Testis (tissue), 3 donors: ENCODE results near the gene OR10A5. TPM values are rescaled to one million over a fixed set of nuclear protein-coding genes. Genes with fewer than 3 reads are reported as not detected.
"Not testable (repeated sequence)": the region's sequence is repeated elsewhere in the genome, so short reads cannot be mapped to it uniquely, and the experiment has no call there.

Experiments used
- DNase-seq: peaks from one replicate; pipeline ENCODE4 v3.0.0-alpha.2; 2019
- H3K27ac ChIP-seq, 2 donors: fragments of 200-600 bp; sonication (generic); one replicate each; pipeline ENCODE4 v1.5.1; 2019
- H3K27me3 ChIP-seq: fragments of 200-600 bp; sonication (generic); one replicate; pipeline ENCODE4 v1.5.1; 2019
- H3K36me3 ChIP-seq: fragments of 200-600 bp; sonication (generic); one replicate; pipeline ENCODE4 v1.5.1; 2017; ENCODE audit warnings: low read depth; ENCODE audit errors: missing control alignments
- H3K4me1 ChIP-seq: fragments of 200-600 bp; sonication (generic); one replicate; pipeline ENCODE4 v1.5.1; 2019
- H3K4me3 ChIP-seq, 2 donors: fragments of 200-600 bp; sonication (generic); one replicate each; pipeline ENCODE4 v1.5.1; 2017 to 2019
- H3K9me3 ChIP-seq: fragments of 200-600 bp; sonication (generic); one replicate; pipeline ENCODE4 v1.5.1; 2017
- POLR2A ChIP-seq: fragments of 450-650 bp; IDR thresholded peaks from one replicate; pipeline ENCODE4 v1.6.1; 2017; ENCODE audit warnings: antibody characterized with exemption, mild to moderate bottlenecking, moderate library complexity
- WGBS, 2 donors: methylation state at CpG; one replicate each; pipeline ENCODE4 v1.1.5; 2018; 5-methylcytosine and 5-hydroxymethylcytosine counted together
- intact Hi-C: fragments of 100-400 bp; cut with DNase I; formaldehyde crosslinking; loops from one replicate; pipeline ENCODE4 v1.15.1; 2023; ENCODE audit warnings: low total_unique reads
- polyA plus RNA-seq: library from polyadenylated mRNA; stranded (reverse); fragments of 350-450 nt; fragmentation: Illumina TruSeq; extraction: RNeasy Lipid Tissue Mini Kit (QIAGEN cat#74804); gene quantifications from one replicate; pipeline ENCODE4 v1.2.3, GENCODE V29; 2014; ENCODE audit warnings: low read depth, low replicate concordance; ENCODE audit not compliant: insufficient read depth
- total RNA-seq, 2 donors: library from RNA; depleted of rRNA; stranded (reverse); fragments of >200 nt; gene quantifications; one replicate each; pipeline ENCODE4 v1.2.3, GENCODE V29; 2016
- TF ChIP-seq, protein P1 (sequence below), 3 experiments: fragments of 450-650 bp in 2 of 3; fragments of 200-600 bp in 1 of 3; sonication (generic) in 1 of 3; IDR thresholded peaks; one replicate each; pipeline ENCODE4 v1.5.1; 2016 to 2019; ENCODE audit warnings: antibody characterized with exemption in 3 of 3, mild to moderate bottlenecking in 2 of 3, moderate library complexity in 1 of 3

OR10A5 gene
- total and polyA plus RNA-seq, 3 donors from 2014 or later, result not detected

GRCh38 chr11:6882751-6883150 is 37.3 kb downstream of the OR10A5 start:
- Histone ChIP-seq H3K9me3 (no peaks in the 10 kb centered on the region), H3K36me3 (no peaks in the 10 kb centered on the region), H3K4me1 (no peaks in the 10 kb centered on the region), H3K4me3 (no peak overlapping the region), H3K27me3 (no peaks in the 10 kb centered on the region), H3K27ac (no peak overlapping the region)
- no peak for TF ChIP-seq POLR2A
- TF ChIP-seq, protein P1, sequence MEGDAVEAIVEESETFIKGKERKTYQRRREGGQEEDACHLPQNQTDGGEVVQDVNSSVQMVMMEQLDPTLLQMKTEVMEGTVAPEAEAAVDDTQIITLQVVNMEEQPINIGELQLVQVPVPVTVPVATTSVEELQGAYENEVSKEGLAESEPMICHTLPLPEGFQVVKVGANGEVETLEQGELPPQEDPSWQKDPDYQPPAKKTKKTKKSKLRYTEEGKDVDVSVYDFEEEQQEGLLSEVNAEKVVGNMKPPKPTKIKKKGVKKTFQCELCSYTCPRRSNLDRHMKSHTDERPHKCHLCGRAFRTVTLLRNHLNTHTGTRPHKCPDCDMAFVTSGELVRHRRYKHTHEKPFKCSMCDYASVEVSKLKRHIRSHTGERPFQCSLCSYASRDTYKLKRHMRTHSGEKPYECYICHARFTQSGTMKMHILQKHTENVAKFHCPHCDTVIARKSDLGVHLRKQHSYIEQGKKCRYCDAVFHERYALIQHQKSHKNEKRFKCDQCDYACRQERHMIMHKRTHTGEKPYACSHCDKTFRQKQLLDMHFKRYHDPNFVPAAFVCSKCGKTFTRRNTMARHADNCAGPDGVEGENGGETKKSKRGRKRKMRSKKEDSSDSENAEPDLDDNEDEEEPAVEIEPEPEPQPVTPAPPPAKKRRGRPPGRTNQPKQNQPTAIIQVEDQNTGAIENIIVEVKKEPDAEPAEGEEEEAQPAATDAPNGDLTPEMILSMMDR (IDR thresholded peaks at IDR 0.05), result no peak
- intact Hi-C loops, result no loop called here
- no peak for DNase-seq

GRCh38 chr11:6887711-6888110 is 42.2 kb downstream of the OR10A5 start:
- H3K4me3 ChIP-seq, intact Hi-C loops, H3K27ac ChIP-seq, H3K27me3 ChIP-seq, DNase-seq, H3K4me1 ChIP-seq, H3K9me3 ChIP-seq, H3K36me3 ChIP-seq: not testable (repeated sequence)
- WGBS, 2 donors, result 93 to 95% methylated on average over 5 of the region's 5 CpGs

GRCh38 chr11:6888830-6889229 is 43.3 kb downstream of the OR10A5 start:
- DNase-seq, result no peak
- Histone ChIP-seq H3K9me3 (no peaks in the 10 kb centered on the region), H3K36me3 (no peaks in the 10 kb centered on the region), H3K27ac (no peak overlapping the region), H3K27me3 (no peaks in the 10 kb centered on the region), H3K4me1 (no peaks in the 10 kb centered on the region), H3K4me3 (no peak overlapping the region)
- intact Hi-C loops, result no loop called here
- WGBS, 2 donors, result 93 to 98% methylated on average over 4 of the region's 4 CpGs
- TF ChIP-seq POLR2A, result no peak
- TF ChIP-seq, protein P1 (IDR thresholded peaks at IDR 0.05), result no peak

GRCh38 chr11:6889835-6890234 is 44.4 kb downstream of the OR10A5 start:
- intact Hi-C loops, result no loop called here
- TF ChIP-seq, protein P1 (IDR thresholded peaks at IDR 0.05), result no peak

DNA sequence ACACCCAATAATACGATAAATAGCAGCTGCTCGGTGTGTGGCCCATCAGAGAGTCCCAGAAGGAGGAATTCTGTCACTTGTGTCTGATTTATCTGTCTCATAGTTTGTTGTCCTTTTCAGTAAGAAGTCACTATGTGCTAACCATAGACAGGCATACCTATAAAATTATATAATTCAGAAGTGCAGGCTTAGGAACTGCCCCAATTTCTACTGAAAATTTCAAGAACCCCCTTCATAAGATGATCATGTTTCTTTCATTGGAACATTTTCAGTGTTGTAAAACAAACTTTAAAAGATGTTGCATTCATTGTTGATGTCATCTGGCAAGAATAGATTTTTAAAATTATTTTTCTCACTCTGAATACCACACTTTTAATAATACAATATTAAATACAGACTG is 46.9 kb downstream of the OR10A5 start, which contains the start of gene OR2D2:
Gene OR2D2, minus strand, starts transcription at position 101 of the 400 bp plus-strand sequence. Its CDS starts 0 bp downstream, at position 101.
- Histone ChIP-seq H3K4me3 (no peak within 1 kb of the TSS), H3K9me3 (no peaks in the 10 kb centered on the region), H3K36me3 (no peaks in the 10 kb centered on the region), H3K27me3 (no peaks in the 10 kb centered on the region), H3K27ac (no peak within 1 kb of the TSS), H3K4me1 (no peaks in the 10 kb centered on the region)
- TF ChIP-seq POLR2A, result no peak
- TF ChIP-seq, protein P1 (IDR thresholded peaks at IDR 0.05), result no peak
- WGBS, 2 donors, result 97% methylated on average over 2 of the region's 2 CpGs
- intact Hi-C loops, result no loop called here
- no peak for DNase-seq

More at GRCh38 chr11:6889835-6890234, 44.4 kb downstream of the OR10A5 start:
- Histone ChIP-seq H3K36me3 (no peaks in the 10 kb centered on the region), H3K27ac (no peak overlapping the region), H3K4me1 (no peaks in the 10 kb centered on the region), H3K9me3 (no peaks in the 10 kb centered on the region), H3K4me3 (no peak overlapping the region), H3K27me3 (no peaks in the 10 kb centered on the region)
- 93 to 95% methylated on average over 1 of the region's 1 CpG for WGBS, 2 donors
- no peak for DNase-seq
